Neural cell (in vitro differentiated cells): ENCODE data around the gene DYRK4. TPM values are rescaled to one million over a fixed set of nuclear protein-coding genes. Genes with fewer than 3 reads are reported as not detected.

ENCODE experiments used
- H2AFZ ChIP-seq: fragments of 200-600, 300-800 bp; sonication (generic), shearing (Covaris generic); 2 replicates; pipeline ENCODE4 v1.6.0; 2014; ENCODE audit warnings: low read depth, mild to moderate bottlenecking, antibody characterized with exemption, low read length, moderate library complexity
- H3F3A ChIP-seq: fragments of 200-600 bp; shearing (Covaris generic); 2 replicates; pipeline ENCODE4 v1.6.1; 2016; ENCODE audit warnings: mild to moderate bottlenecking, moderate library complexity, mixed read lengths, antibody characterized with exemption, low read length; ENCODE audit not compliant: insufficient read depth, poor library complexity, severe bottlenecking
- H3K27ac ChIP-seq: fragments of 200-600, 300-800 bp; sonication (generic), shearing (Covaris generic); 2 replicates; pipeline ENCODE4 v1.5.1; 2014; ENCODE audit warnings: mild to moderate bottlenecking, low read length, moderate library complexity
- H3K27me3 ChIP-seq: fragments of 300-800, 200-600 bp; sonication (generic), shearing (Covaris generic); 2 replicates; pipeline ENCODE4 v1.6.0; 2014; ENCODE audit warnings: mild to moderate bottlenecking, low read depth, low read length, moderate library complexity; ENCODE audit not compliant: insufficient read depth
- H3K36me3 ChIP-seq: fragments of 300-800, 200-600 bp; sonication (generic), shearing (Covaris generic); 2 replicates; pipeline ENCODE4 v1.5.1; 2014; ENCODE audit warnings: mild to moderate bottlenecking, antibody characterized with exemption, low read length, moderate library complexity; ENCODE audit not compliant: insufficient read depth
- H3K4me2 ChIP-seq: fragments of 300-800, 200-600 bp; sonication (generic), shearing (Covaris generic); 2 replicates; pipeline ENCODE4 v1.6.0; 2014; ENCODE audit warnings: mild to moderate bottlenecking, low read length
- H3K4me3 ChIP-seq: fragments of 300-800, 200-600 bp; sonication (generic), shearing (Covaris generic); 2 replicates; pipeline ENCODE4 v1.5.1; 2014; ENCODE audit warnings: mild to moderate bottlenecking, low read length, moderate library complexity
- H3K79me2 ChIP-seq: fragments of 200-600 bp; shearing (Covaris generic); replicated peaks from 2 replicates; pipeline ENCODE4 v1.6.0; 2014; ENCODE audit warnings: mild to moderate bottlenecking, low read length, moderate library complexity; ENCODE audit not compliant: insufficient read depth
- H3K9ac ChIP-seq: fragments of 300-800, 200-600 bp; sonication (generic), shearing (Covaris generic); 2 replicates; pipeline ENCODE4 v1.6.1; 2016; ENCODE audit warnings: mild to moderate bottlenecking, low read length, mixed read lengths
- H3K9me2 ChIP-seq: fragments of 200-600 bp; shearing (Covaris generic); 2 replicates; pipeline ENCODE4 v1.6.1; 2016; ENCODE audit warnings: mild to moderate bottlenecking, low read length, mixed read lengths; ENCODE audit not compliant: insufficient read depth
- H3K9me3 ChIP-seq: fragments of 200-600, 300-800 bp; sonication (generic), shearing (Covaris generic); 2 replicates; pipeline ENCODE4 v1.6.1; 2016; ENCODE audit warnings: mild to moderate bottlenecking, mixed run types, low read length, moderate library complexity, mixed read lengths
- H4K20me1 ChIP-seq: fragments of 200-600 bp; shearing (Covaris generic); 2 replicates; pipeline ENCODE4 v1.6.1; 2016; ENCODE audit warnings: mild to moderate bottlenecking, mixed run types; ENCODE audit not compliant: insufficient read depth
- EP300 ChIP-seq: fragments of 450-650 bp; conservative IDR thresholded peaks from 2 replicates; pipeline ENCODE4 v1.6.1; 2014; ENCODE audit warnings: antibody characterized with exemption, mild to moderate bottlenecking, moderate library complexity; ENCODE audit not compliant: poor library complexity, severe bottlenecking
- EZH2 ChIP-seq: fragments of 200-600, 300-800 bp; shearing (Covaris generic), sonication (generic); IDR thresholded peaks from 2 replicates; pipeline ENCODE4 v1.6.1; 2014; ENCODE audit warnings: antibody characterized with exemption, low read length, borderline replicate concordance, mild to moderate bottlenecking; ENCODE audit not compliant: insufficient read depth, poor library complexity, severe bottlenecking
- MXI1 ChIP-seq: fragments of 450-650 bp; conservative IDR thresholded peaks from 2 replicates; pipeline ENCODE4 v1.6.1; 2014; ENCODE audit warnings: antibody characterized with exemption, mild to moderate bottlenecking; ENCODE audit not compliant: poor library complexity, severe bottlenecking
- POLR2AphosphoS5 ChIP-seq: IDR thresholded peaks from 2 replicates; pipeline ENCODE4 v1.6.1; 2012
- RAD21 ChIP-seq: fragments of 450-650 bp; conservative IDR thresholded peaks from 2 replicates; pipeline ENCODE4 v1.6.1; 2014; ENCODE audit warnings: antibody characterized with exemption, mild to moderate bottlenecking, moderate library complexity
- SMC3 ChIP-seq: fragments of 450-650 bp; conservative IDR thresholded peaks from 2 replicates; pipeline ENCODE4 v1.6.1; 2014; ENCODE audit warnings: antibody characterized with exemption, mild to moderate bottlenecking, moderate library complexity; ENCODE audit not compliant: poor library complexity
- TAF1 ChIP-seq: IDR thresholded peaks from 2 replicates; pipeline ENCODE4 v1.6.1; 2012; ENCODE audit warnings: low read depth
- polyA plus RNA-seq: library from polyadenylated mRNA; depleted of rRNA; stranded (reverse); fragments of >200 nt; gene quantifications from 2 replicates; pipeline ENCODE4 v1.2.3, GENCODE V29; 2014
- TF ChIP-seq, protein P1 (sequence below): fragments of 450-650 bp; IDR thresholded peaks from 2 replicates; pipeline ENCODE4 v1.5.1; 2014; ENCODE audit warnings: antibody characterized with exemption, mild to moderate bottlenecking, moderate library complexity; ENCODE audit not compliant: poor library complexity, severe bottlenecking
- TF ChIP-seq, protein P2 (sequence below): IDR thresholded peaks from 2 replicates; pipeline ENCODE4 v1.6.1; 2012; ENCODE audit warnings: borderline replicate concordance

DYRK4 gene
- polyA plus RNA-seq, 1 donor from 2014 or later, result 13.2 TPM

GRCh38 chr12:4552191-4552590 is 9.8 kb upstream of the DYRK4 start:
- Histone ChIP-seq H3K27ac (no peak overlapping the region), H3K79me2 (no peaks in the 10 kb centered on the region), H4K20me1 (no peaks in the 10 kb centered on the region), H2AFZ (no peak overlapping the region), H3K27me3 (no peaks in the 10 kb centered on the region), H3K36me3 (no peaks in the 10 kb centered on the region), H3K4me3 (no peak overlapping the region), H3F3A (no peaks in the 10 kb centered on the region), H3K9me3 (no peaks in the 10 kb centered on the region), H3K4me2 (no peak overlapping the region), H3K9me2 (no peaks in the 10 kb centered on the region), H3K9ac (no peak overlapping the region)
- TF ChIP-seq, protein P1, sequence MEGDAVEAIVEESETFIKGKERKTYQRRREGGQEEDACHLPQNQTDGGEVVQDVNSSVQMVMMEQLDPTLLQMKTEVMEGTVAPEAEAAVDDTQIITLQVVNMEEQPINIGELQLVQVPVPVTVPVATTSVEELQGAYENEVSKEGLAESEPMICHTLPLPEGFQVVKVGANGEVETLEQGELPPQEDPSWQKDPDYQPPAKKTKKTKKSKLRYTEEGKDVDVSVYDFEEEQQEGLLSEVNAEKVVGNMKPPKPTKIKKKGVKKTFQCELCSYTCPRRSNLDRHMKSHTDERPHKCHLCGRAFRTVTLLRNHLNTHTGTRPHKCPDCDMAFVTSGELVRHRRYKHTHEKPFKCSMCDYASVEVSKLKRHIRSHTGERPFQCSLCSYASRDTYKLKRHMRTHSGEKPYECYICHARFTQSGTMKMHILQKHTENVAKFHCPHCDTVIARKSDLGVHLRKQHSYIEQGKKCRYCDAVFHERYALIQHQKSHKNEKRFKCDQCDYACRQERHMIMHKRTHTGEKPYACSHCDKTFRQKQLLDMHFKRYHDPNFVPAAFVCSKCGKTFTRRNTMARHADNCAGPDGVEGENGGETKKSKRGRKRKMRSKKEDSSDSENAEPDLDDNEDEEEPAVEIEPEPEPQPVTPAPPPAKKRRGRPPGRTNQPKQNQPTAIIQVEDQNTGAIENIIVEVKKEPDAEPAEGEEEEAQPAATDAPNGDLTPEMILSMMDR, result no peak
- TF ChIP-seq, protein P2, sequence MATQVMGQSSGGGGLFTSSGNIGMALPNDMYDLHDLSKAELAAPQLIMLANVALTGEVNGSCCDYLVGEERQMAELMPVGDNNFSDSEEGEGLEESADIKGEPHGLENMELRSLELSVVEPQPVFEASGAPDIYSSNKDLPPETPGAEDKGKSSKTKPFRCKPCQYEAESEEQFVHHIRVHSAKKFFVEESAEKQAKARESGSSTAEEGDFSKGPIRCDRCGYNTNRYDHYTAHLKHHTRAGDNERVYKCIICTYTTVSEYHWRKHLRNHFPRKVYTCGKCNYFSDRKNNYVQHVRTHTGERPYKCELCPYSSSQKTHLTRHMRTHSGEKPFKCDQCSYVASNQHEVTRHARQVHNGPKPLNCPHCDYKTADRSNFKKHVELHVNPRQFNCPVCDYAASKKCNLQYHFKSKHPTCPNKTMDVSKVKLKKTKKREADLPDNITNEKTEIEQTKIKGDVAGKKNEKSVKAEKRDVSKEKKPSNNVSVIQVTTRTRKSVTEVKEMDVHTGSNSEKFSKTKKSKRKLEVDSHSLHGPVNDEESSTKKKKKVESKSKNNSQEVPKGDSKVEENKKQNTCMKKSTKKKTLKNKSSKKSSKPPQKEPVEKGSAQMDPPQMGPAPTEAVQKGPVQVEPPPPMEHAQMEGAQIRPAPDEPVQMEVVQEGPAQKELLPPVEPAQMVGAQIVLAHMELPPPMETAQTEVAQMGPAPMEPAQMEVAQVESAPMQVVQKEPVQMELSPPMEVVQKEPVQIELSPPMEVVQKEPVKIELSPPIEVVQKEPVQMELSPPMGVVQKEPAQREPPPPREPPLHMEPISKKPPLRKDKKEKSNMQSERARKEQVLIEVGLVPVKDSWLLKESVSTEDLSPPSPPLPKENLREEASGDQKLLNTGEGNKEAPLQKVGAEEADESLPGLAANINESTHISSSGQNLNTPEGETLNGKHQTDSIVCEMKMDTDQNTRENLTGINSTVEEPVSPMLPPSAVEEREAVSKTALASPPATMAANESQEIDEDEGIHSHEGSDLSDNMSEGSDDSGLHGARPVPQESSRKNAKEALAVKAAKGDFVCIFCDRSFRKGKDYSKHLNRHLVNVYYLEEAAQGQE, result no peak
- TF ChIP-seq RAD21 (no peak), EZH2 (no peak), SMC3 (no peak), MXI1 (no peak), POLR2AphosphoS5 (no peak), EP300 (no peak), TAF1 (no peak)

GRCh38 chr12:4553943-4554342 is 8.1 kb upstream of the DYRK4 start:
- Histone ChIP-seq H3K27ac (no peak overlapping the region), H3K79me2 (no peaks in the 10 kb centered on the region), H2AFZ (no peak overlapping the region), H3K9me2 (no peaks in the 10 kb centered on the region), H3K9me3 (no peaks in the 10 kb centered on the region), H3K4me3 (no peak overlapping the region), H3K27me3 (no peaks in the 10 kb centered on the region), H3K4me2 (no peak overlapping the region), H4K20me1 (no peaks in the 10 kb centered on the region), H3F3A (no peaks in the 10 kb centered on the region), H3K9ac (no peak overlapping the region), H3K36me3 (no peaks in the 10 kb centered on the region)
- TF ChIP-seq SMC3, result no peak
- TF ChIP-seq, protein P2, result no peak
- TF ChIP-seq MXI1, result no peak
- TF ChIP-seq, protein P1, result no peak
- no peak for TF ChIP-seq RAD21
- TF ChIP-seq EP300, result no peak
- TF ChIP-seq POLR2AphosphoS5, result no peak
- no peak for TF ChIP-seq TAF1
